HG02571 (cell line): ENCODE data around the gene PCDH17.

ENCODE experiments used
- ATAC-seq: cut with Tn5 transposase; IDR thresholded peaks from one replicate; pipeline ENCODE4 v1.9.1; 2021; ENCODE audit warnings: mild to moderate bottlenecking, moderate library complexity; ENCODE audit not compliant: unreplicated experiment

Gene PCDH17, protein sequence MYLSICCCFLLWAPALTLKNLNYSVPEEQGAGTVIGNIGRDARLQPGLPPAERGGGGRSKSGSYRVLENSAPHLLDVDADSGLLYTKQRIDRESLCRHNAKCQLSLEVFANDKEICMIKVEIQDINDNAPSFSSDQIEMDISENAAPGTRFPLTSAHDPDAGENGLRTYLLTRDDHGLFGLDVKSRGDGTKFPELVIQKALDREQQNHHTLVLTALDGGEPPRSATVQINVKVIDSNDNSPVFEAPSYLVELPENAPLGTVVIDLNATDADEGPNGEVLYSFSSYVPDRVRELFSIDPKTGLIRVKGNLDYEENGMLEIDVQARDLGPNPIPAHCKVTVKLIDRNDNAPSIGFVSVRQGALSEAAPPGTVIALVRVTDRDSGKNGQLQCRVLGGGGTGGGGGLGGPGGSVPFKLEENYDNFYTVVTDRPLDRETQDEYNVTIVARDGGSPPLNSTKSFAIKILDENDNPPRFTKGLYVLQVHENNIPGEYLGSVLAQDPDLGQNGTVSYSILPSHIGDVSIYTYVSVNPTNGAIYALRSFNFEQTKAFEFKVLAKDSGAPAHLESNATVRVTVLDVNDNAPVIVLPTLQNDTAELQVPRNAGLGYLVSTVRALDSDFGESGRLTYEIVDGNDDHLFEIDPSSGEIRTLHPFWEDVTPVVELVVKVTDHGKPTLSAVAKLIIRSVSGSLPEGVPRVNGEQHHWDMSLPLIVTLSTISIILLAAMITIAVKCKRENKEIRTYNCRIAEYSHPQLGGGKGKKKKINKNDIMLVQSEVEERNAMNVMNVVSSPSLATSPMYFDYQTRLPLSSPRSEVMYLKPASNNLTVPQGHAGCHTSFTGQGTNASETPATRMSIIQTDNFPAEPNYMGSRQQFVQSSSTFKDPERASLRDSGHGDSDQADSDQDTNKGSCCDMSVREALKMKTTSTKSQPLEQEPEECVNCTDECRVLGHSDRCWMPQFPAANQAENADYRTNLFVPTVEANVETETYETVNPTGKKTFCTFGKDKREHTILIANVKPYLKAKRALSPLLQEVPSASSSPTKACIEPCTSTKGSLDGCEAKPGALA (N-terminal part only)

DNA sequence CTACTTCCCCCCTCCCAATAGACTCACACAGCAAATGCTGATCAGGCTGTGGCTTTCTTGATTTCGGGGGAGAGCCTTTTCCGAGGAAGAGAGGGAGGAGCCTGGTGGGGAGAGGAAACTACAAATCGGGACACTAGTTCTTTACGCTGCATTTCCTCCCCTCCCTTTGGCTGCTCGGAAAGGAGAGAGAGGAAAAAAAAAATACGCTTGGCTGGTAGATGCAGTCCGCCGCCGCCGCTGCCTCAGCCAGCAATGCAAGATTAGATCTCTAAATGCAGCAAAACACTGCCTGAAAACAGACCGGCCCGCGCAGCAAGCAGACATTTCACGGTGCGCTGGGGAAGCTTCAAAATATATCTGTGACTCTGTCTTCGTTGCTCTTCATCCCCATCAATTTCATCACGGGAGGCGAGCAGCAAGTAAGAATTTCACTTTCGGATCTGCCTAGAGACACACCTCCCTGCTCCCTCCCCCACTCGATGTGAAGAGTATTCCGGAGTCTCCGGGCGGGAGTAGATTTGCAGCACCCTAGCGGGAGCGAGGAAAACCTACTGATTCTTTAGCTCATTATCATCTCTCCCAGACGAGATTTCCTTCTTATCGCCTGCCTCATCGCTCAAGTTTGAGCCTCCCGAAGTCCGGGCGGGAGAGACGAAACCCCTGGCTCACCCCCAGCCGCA, at the start of gene PCDH17:
Gene PCDH17, plus strand, starts transcription at position 149 of the 680 bp plus-strand sequence. CDS start 803 bp downstream, outside the sequence.
- ATAC-seq: no peak

DNA sequence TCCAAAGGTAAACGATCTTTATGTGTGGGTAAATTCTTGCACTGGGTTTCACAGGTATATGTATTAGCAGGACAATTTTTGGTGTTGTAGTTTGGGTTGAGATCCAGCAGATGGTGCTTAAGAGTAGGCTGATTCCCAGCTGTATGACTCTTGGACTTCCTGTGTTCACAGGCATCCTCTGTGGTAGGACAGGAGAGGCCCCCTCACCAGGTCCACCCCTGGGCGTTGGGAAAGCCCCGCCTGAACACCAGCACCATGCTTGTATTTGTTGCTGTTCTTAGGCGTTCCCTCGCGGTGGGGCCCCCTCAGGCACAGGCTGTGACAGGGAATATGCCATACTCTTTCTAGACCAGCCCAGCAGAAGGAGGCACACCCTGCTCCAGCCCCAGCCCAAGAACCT, 49.5 kb upstream of the PCDH17 start:
- ATAC-seq: no peak

DNA sequence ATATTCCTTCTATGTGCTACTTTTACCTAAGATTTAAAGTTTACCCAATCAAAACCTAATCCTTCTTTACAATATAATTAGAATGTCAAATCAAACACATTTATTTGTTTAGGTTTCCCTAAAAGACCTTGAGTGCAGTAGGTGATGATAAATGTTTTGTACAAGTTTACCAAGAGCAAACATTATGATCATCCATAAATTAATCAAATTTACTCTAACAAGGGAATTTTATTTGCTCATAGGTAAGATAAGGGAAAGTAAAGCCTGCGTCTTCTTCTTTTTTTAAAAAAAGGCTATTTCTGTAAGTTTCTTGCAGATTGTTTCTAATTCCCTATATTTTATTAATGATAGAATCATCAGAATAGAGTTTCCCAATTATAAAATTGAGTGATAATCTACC, 48.0 kb upstream of the PCDH17 start:
- ATAC-seq: no peak

DNA sequence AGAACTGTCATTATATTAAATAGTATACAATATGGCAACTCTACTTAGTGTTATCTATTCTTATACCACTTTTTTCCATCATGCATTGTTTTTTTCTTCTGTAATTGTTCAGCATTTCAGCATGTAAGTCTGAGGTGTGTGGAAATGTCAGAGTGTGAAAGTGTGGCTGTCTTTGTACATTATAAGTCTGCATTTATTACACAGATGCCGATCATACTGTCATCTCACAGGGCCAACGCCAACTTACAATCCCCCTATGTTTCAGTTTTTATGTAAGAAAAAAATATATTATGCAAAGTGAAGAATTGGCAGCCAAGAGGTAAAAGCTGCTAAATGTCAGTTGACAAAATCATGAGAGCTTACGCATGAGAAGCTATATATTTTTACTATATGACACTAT, 42.9 kb upstream of the PCDH17 start:
- no peak for ATAC-seq

DNA sequence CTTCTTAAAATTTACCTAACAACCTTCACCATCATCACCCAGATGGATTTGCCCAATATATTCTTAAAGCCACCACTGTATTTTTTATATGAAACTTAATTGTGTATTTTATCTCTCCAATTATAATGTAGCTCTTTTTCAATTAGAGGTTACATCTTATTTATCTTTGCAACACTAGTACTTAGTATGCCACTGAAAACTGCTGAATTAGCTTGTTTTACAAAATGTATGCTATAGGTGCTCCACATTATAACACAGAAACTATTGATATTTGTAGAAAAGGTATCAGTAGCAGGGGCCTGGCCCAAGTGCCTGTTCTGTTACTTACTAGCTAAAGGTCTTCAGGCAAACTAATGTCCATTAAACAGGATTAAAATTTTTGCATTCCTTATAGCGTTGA, 35.8 kb upstream of the PCDH17 start:
- no peak for ATAC-seq

DNA sequence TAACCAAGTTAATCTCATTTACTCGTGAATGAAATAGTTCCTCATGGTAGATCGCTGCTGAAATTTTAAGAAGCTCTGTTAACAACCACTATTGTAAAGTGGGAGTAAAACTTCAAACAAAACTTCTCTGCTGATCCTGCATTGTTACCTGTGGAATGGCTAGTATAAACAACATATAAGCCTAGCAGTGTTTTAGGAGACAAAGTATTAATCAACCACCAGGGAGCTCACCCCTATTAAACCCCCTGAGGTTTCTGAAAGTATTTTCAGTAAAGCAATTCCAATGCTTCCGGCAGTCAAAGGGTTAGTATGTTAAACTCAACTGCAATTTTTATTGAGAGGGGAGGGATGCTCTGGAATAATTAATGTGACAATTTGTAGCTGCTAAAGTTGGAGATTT, 30.0 kb upstream of the PCDH17 start:
- ATAC-seq: no peak

DNA sequence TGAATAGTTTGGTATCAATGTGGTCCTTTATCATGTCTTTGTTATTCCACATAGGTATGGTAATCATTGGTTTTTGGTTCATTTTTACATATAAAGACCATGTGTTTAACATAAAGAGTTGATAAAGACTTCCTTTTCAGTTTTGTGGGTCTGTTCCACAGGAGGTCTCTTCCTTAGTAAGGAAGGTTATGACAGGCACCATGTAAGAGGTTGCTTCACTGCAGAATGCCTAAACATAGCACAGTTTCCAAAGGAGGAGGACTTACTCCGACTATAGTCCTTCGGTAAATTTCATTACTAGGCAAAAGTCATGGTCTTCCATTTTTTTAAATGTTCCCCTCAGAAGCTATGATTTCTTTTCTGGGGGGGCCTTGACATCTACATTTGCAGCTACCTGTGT, 27.1 kb upstream of the PCDH17 start:
- ATAC-seq: no peak

DNA sequence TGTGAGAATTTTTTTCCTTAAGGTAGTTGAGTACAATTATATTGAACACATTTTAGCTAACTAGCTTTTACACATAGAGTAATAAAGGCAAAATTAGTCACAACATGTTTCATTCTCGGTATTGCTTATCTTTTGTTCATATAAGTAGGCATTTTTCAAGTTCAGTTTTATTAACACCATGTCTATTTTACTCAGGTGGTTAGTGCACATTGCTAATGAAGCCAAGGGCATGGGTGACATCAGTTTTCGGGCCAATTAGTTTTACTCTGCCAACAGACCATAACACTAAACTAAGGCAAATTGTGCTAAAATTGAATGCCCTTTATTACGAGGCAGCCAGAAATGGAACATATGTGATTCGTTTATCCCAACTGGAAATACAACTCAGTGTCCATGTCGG, 19.6 kb upstream of the PCDH17 start:
- ATAC-seq: no peak

DNA sequence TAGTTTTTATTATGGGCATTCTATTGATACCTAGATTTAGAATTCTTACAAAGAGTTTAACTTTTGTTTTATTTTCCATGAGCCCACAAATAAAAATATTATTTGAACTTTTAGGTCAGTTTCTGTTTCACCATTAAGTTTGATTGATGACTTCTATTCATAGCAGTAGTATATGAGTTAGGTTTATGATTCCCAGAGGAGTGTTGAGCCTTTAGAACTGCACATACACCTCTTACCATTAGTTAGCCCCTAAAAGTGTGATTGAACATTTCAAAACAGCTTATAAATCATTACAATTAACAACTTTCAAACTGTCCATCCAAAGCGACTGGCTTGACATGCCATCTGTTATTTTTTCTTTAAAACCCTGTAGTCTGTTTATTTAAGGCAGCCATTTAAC, 19.0 kb upstream of the PCDH17 start:
- ATAC-seq: no peak

DNA sequence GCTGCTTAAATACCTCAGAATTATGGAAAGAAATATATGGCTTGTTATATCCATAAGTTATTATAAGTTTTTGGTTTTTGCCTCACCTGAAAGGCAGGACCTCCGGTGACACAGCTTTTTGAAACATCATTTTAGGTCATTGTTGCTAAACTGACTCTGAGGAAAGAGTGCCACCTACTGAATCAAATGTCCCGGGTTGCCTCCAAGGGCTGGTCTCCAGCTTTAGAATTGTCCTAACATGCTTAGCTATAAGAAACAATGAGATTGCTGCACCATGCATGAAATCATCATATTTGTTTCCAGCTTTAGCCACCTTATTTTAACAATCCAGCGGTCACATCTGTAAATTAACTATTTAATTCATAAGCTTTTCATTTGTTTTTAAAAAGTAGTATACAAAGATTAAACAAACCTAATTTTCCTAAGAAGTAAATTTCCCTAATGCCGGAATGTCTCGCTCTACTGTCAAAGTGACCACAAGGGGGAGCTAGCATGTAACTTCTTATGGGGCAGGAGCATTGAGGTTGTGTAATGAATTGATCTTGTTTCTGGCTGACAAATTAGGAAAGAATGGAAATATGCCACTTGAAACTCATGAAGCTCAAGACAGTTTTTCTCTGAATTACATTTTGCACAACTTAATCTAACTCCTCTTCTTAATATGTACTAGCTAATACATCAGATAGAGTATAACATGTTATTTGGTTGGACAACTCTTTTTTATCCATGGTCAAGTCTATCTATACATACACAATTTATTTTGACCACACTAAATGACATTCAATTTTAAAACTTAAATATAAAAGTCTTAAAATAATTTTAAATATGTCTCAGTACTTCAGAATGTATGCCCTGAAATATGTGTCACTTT, 6.7 kb upstream of the PCDH17 start:
- no peak for ATAC-seq

DNA sequence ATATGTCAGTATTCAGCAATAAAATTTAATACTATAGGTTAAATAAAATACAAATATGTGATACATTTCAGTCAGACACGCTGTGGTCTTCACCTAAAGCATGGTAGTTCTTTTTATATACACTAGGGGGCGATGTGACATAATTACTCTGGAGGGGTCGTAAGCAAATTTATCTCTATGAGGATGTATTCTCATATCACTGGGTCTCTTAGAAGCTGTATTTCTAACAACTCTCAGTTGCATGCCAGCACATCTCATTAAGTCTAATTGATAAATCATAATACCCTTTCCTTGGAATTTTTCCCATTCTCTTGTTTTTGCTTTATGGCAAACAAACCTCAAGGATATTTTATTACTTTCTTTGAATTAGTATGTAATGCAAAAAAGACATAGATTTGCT, 3.9 kb upstream of the PCDH17 start:
- no peak for ATAC-seq

DNA sequence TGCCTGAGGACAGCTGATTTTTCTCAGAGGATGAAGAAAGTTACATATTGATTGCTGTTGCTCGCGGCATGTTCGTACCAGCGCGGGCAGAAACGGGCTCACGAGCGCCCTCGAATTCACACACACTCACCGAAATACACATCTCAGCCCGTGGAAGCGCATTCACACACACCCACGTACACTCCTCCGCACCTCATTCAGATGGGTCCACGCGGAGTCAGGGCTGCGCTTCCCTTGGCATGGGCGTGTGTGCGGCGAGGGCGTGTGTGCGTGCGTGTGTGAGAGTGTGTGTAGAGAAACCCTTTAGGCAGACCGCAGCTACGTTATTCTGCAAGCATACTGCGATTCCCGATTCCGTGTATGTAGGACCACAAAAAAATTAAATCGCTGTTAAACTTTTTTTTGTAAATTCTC, 2.1 kb upstream of the PCDH17 start:
- no peak for ATAC-seq

DNA sequence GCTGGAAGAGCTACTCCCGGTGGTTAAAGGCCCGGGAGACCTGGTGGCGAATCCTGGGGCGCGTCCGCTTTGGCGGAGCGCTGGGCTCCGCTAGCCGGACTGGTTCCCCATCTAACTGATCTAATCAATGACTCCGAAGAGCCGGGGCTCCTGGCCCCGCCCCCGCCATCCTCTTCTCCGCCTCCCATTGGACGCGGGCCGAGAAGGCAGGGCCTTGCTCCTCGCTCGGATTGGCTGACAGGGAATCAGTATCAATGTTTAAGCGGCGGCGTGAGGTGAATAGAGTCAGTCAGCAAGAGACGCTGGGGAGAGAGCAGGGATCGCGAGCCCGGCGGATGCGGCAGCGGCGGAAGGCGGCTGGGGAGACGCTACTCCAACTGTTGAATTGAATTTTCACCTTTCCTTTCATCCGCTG, 1.7 kb upstream of the PCDH17 start:
- ATAC-seq: no peak

DNA sequence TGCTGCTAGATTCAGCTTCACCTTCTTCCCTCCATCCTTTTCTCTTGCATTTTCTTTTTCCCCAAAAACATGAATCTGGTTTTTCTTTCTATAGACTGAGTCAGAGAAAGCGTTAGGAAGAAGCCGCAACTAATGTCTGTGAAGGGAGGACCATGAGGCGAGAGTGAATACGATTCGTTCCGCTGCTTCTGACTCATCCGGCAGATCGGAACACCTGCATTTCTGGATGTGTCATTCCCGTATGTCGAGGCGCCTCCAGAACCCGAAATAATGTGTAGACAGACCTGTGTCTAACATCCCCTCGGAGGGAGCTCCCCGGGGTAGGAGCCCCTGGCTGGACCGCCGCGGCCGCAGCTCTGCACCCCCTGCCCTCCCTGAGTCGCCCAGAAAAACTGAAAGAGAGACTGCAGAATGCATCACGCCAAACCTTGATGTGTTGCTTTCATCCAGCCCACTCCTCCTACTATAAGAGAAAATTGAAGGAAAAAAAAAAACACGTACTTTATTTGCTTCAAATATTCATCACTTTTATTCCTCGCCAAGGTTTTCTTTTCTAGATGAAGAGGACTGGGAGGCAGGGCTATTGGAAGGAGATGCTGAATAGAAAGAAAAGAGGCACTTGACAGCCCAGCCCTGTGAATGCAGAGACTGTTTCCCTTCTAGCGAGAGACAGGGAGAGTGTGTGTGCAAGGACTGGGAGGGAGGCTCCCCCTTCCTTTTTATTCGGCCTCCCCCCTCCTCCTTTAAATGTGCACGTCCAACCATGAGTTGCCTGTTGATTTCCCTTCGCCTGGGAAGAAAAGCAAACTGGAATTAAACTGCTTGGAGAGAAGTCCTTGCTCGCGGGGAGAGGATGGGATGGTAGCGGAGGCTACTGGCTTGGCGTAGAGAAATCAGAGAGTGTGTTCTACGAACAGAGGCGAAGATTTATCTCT, 616 bp upstream of the PCDH17 start:
- no peak for ATAC-seq

DNA sequence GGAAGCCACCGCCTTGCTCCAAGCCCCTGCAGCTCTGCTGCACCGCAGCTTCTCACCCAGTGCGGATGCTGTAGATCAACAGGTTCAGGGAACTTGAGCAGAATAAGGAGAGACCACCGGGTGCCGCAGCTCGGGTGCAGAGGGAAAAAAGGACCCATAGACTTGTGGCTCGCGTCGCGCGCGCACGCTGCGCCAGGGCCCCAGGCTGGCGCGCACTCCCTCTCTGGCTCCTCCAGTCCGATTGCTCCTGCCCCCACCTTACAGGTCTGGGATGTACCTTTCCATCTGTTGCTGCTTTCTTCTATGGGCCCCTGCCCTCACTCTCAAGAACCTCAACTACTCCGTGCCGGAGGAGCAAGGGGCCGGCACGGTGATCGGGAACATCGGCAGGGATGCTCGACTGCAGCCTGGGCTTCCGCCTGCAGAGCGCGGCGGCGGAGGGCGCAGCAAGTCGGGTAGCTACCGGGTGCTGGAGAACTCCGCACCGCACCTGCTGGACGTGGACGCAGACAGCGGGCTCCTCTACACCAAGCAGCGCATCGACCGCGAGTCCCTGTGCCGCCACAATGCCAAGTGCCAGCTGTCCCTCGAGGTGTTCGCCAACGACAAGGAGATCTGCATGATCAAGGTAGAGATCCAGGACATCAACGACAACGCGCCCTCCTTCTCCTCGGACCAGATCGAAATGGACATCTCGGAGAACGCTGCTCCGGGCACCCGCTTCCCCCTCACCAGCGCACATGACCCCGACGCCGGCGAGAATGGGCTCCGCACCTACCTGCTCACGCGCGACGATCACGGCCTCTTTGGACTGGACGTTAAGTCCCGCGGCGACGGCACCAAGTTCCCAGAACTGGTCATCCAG, 964 bp downstream of the PCDH17 start:
- ATAC-seq: no peak

DNA sequence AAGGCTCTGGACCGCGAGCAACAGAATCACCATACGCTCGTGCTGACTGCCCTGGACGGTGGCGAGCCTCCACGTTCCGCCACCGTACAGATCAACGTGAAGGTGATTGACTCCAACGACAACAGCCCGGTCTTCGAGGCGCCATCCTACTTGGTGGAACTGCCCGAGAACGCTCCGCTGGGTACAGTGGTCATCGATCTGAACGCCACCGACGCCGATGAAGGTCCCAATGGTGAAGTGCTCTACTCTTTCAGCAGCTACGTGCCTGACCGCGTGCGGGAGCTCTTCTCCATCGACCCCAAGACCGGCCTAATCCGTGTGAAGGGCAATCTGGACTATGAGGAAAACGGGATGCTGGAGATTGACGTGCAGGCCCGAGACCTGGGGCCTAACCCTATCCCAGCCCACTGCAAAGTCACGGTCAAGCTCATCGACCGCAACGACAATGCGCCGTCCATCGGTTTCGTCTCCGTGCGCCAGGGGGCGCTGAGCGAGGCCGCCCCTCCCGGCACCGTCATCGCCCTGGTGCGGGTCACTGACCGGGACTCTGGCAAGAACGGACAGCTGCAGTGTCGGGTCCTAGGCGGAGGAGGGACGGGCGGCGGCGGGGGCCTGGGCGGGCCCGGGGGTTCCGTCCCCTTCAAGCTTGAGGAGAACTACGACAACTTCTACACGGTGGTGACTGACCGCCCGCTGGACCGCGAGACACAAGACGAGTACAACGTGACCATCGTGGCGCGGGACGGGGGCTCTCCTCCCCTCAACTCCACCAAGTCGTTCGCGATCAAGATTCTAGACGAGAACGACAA, 1.8 kb downstream of the PCDH17 start:
- ATAC-seq: no peak
